ENCODE results near the gene CEBPG. TPM values are rescaled to one million over a fixed set of nuclear protein-coding genes. Genes with fewer than 3 reads are reported as not detected.

The CEBPG gene
- total RNA-seq, 1 donor from 2014 or later: 13.0 TPM

DNA sequence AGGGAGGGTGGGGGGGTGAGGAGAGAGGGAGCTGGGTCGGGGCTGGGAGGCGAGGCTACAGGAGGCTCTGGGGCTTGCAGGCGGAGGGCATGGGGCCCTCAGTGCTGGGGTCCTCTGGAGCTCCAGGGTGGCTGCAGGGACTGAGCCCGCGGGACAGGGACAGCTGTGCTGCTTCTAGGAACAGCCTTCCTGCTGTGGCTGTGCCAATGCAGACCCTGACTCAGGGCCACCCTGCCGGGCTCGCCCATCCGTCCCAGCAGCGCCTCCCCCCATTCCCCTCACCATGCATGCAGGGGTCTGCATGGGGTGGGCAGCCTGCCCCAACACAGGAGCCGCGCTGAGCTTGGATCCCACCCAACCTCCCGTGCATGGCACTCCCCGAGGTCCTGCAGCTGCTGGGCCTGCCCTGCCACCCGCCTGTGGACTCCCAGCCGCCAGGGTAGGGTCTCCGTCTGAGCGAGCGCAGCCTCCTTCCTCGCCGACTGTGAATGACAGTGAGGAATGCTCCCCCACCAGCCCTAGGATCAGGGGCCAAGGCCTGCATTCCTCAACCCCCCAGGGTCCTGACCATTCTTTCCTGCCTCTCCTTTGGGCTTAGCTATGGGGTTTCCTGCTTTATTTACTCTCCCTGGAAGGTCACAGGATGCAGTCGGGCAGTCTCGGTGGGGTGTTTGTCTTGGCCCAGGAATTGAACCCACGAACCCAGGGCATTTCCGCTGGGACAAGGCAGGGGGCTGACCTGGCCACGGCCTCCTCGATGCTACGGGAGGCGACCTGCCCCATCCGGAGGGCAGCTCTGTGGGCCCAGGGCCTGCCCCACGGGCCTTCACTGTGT, 23.4 kb downstream of the CEBPG start:
- H3K9me3 ChIP-seq (replicated peaks): no peaks in the 10 kb centered on the region
- peak; percentile 24 for DNase-seq
- peak overlapping the region; percentile 40 for H3K27ac ChIP-seq (replicated peaks)
- H3K4me1 ChIP-seq: peaks cover 61% of the 10 kb centered on the region
- H3K27me3 ChIP-seq (ENCODE audit: low read depth): no peaks in the 10 kb centered on the region
- TF ChIP-seq CTCF (IDR thresholded peaks at IDR 0.05; ENCODE audit: borderline replicate concordance): no peak
- no peaks in the 10 kb centered on the region for H3K36me3 ChIP-seq
- intact Hi-C loops (cut with micrococcal nuclease): no loop called here
- H3K4me3 ChIP-seq: no peak overlapping the region

- Histone ChIP-seq H3K27me3 (ENCODE audit: low read depth) (no peaks in the 10 kb centered on the region), H3K27ac (replicated peaks) (peak overlapping the region; percentile 40), H3K4me1 (peaks cover 53% of the 10 kb centered on the region), H3K9me3 (replicated peaks) (no peaks in the 10 kb centered on the region), H3K36me3 (no peaks in the 10 kb centered on the region), H3K4me3 (no peak overlapping the region)
- no peak for DNase-seq
- TF ChIP-seq CTCF (IDR thresholded peaks at IDR 0.05; ENCODE audit: borderline replicate concordance): peak; percentile 27
- intact Hi-C loops (cut with micrococcal nuclease): no loop called here
Observed at GRCh38 chr19:33397536-33398360, 24.2 kb downstream of the CEBPG start.

GRCh38 chr19:33398361-33399060, 25.0 kb downstream of the CEBPG start:
- Histone ChIP-seq H3K27me3 (ENCODE audit: low read depth) (no peaks in the 10 kb centered on the region), H3K4me3 (no peak overlapping the region), H3K27ac (replicated peaks) (no peak overlapping the region), H3K4me1 (peaks cover 48% of the 10 kb centered on the region), H3K36me3 (no peaks in the 10 kb centered on the region), H3K9me3 (replicated peaks) (no peaks in the 10 kb centered on the region)
- DNase-seq: no peak
- intact Hi-C loops (cut with micrococcal nuclease): no loop called here
- TF ChIP-seq CTCF (IDR thresholded peaks at IDR 0.05; ENCODE audit: borderline replicate concordance): no peak

- H3K4me1 ChIP-seq: peaks cover 44% of the 10 kb centered on the region
- TF ChIP-seq CTCF (IDR thresholded peaks at IDR 0.05; ENCODE audit: borderline replicate concordance): no peak
- H3K27ac ChIP-seq (replicated peaks): no peak overlapping the region
- H3K27me3 ChIP-seq (ENCODE audit: low read depth): no peaks in the 10 kb centered on the region
- DNase-seq: no peak
- intact Hi-C loops (cut with micrococcal nuclease): no loop called here
- no peaks in the 10 kb centered on the region for H3K36me3 ChIP-seq
- H3K4me3 ChIP-seq: no peak overlapping the region
- H3K9me3 ChIP-seq (replicated peaks): no peaks in the 10 kb centered on the region
Observed at GRCh38 chr19:33399081-33399744, 25.7 kb downstream of the CEBPG start.

Data from left ventricle myocardium inferior (tissue), 1 donor.